CD4-positive, alpha-beta T cell (primary cell): Measurements from ENCODE around the gene IQSEC1. TPM values are rescaled to one million over a fixed set of nuclear protein-coding genes. Genes with fewer than 3 reads are reported as not detected.

Experiments used
- ATAC-seq: fragments of 200-7000 bp; cut with Tn5 transposase; one replicate; pipeline ENCODE4 v1.10.0; 2022; ENCODE audit warnings: mild to moderate bottlenecking; ENCODE audit not compliant: poor library complexity
- CTCF ChIA-PET: fragments of 350-600 bp; sonication (Branson Sonifier 250); formaldehyde crosslinking; loops from one replicate; lab custom pipeline; 2021; ENCODE audit warnings: antibody characterized with exemption, inconsistent platforms; lab: Charles Lee
- POLR2A ChIA-PET: fragments of 350-600 bp; sonication (Branson Sonifier 250); formaldehyde crosslinking; loops from one replicate; lab custom pipeline; 2021; ENCODE audit warnings: antibody characterized with exemption, inconsistent platforms; lab: Charles Lee
- DNase-seq, 14 experiments: peaks; one replicate each; pipeline ENCODE4 v3.0.0-alpha.2; 2013 to 2020; ENCODE audit warnings: mixed read lengths in 2 of 14
- H3K27ac ChIP-seq, 2 donors: one replicate each; pipeline versions ENCODE4 v1.5.1 to v1.7.0; 2013; ENCODE audit warnings: low read length in 2 of 2, low read depth in 1 of 2, mild to moderate bottlenecking in 1 of 2
- H3K27me3 ChIP-seq, 2 experiments: 1 replicate in 1 of 2; 2 replicates in 1 of 2; pipeline versions ENCODE4 v1.6.1 to v1.7.0; 2013; ENCODE audit warnings: low read length in 2 of 2, control low read depth in 1 of 2, mild to moderate bottlenecking in 1 of 2, moderate library complexity in 1 of 2; ENCODE audit not compliant: insufficient read depth in 2 of 2, control insufficient read depth in 1 of 2
- H3K36me3 ChIP-seq: one replicate; pipeline ENCODE4 v1.6.1; 2013; ENCODE audit warnings: low read length, control low read depth; ENCODE audit not compliant: insufficient read depth
- H3K4me1 ChIP-seq: one replicate; pipeline ENCODE4 v1.6.1; 2013; ENCODE audit warnings: low read length, control low read depth; ENCODE audit not compliant: insufficient read depth
- H3K4me3 ChIP-seq: one replicate; pipeline ENCODE4 v1.5.1; 2013; ENCODE audit warnings: mild to moderate bottlenecking, low read length, moderate library complexity
- H3K9me3 ChIP-seq, 2 experiments: 1 replicate in 1 of 2; 2 replicates in 1 of 2; pipeline versions ENCODE4 v1.6.1 to v1.7.0; 2013; ENCODE audit warnings: low read length in 2 of 2, mild to moderate bottlenecking in 2 of 2, control low read depth in 1 of 2, moderate library complexity in 1 of 2; ENCODE audit not compliant: control insufficient read depth in 1 of 2, insufficient read depth in 1 of 2
- H3K27ac Mint-ChIP-seq: one replicate; pipeline ENCODE4 v1.8.0; 2020; ENCODE audit warnings: mixed read lengths
- H3K27me3 Mint-ChIP-seq: one replicate; pipeline ENCODE4 v1.8.0; 2021; ENCODE audit warnings: mixed read lengths
- H3K36me3 Mint-ChIP-seq: one replicate; pipeline ENCODE4 v1.8.0; 2021; ENCODE audit warnings: low read depth, mixed read lengths
- H3K4me1 Mint-ChIP-seq: one replicate; pipeline ENCODE4 v1.8.0; 2021; ENCODE audit warnings: low read depth, mixed read lengths
- H3K4me3 Mint-ChIP-seq: one replicate; pipeline ENCODE4 v1.8.0; 2020; ENCODE audit warnings: mild to moderate bottlenecking, mixed read lengths
- H3K9me3 Mint-ChIP-seq: one replicate; pipeline ENCODE4 v1.8.0; 2020; ENCODE audit warnings: mixed read lengths
- intact Hi-C, 2 experiments: fragments of 100-400 bp; cut with DNase I in 1 of 2; cut with micrococcal nuclease in 1 of 2; formaldehyde crosslinking; loops; one replicate each; pipeline versions ENCODE4 v1.15.1 to v1.9.0; 2023 to 2025; cut with DNase I, micrococcal nuclease
- total RNA-seq, 174 experiments: library from RNA in 2 of 174; stranded (reverse) in 2 of 174; gene quantifications; one replicate each; pipeline ENCODE4 v1.2.3 and lab custom pipeline; 2021 to 2026
- TF ChIP-seq, protein P1 (sequence below): fragments of 200-600 bp; IDR thresholded peaks from one replicate; pipeline ENCODE4 v1.8.0; 2022; ENCODE audit warnings: antibody characterized with exemption, mild to moderate bottlenecking

Gene IQSEC1
- total RNA-seq, 2 experiments from 2014 or later: 102 to 108 TPM

DNA sequence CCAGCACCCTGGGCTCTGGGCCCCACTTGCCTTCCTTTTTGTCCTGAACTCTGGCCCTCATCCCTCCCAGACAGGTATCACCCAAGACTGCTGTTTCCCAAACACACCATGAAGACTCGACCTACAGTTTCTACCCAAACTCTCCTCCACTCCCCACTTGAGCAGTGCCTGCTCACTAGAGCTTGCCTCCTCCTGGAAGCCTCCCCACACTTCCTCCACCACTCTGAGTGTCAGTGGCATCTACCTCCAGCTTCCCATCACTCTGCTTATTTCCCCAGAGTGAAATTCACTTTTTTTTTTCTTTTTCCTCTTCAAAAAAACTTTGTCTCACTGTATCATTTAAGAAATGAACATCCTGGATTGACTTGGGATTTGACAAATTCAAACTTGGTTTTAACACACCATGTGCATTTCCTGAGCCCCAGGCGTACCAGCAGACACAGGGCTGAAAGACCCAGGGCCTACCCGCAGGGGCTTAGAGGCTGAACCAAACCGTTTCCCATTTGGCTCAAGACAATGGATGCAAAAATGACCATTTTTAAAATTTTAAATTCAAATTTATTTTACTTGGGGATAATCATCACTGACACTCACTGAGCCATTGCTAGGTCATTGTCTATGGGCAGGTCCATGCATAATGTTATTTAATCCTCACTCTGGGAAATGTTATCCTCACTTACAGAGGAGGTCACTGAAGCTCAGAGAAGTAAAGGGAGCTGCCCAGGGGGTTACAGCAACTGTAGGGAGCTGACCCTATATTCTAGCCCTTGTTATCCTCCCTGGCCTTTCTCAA, 62.3 kb downstream of the IQSEC1 start:
- Mint-ChIP-seq H3K4me1 (peaks cover 91% of the 10 kb centered on the region), H3K36me3 (peaks cover 46% of the 10 kb centered on the region)
- intact Hi-C loops: loop anchor here (1.0 to 10.0 kb wide), 5 partner anchors 9 to 474 kb away; partner anchors contain the start of gene HDAC11 (in 1 of the 2)

DNA sequence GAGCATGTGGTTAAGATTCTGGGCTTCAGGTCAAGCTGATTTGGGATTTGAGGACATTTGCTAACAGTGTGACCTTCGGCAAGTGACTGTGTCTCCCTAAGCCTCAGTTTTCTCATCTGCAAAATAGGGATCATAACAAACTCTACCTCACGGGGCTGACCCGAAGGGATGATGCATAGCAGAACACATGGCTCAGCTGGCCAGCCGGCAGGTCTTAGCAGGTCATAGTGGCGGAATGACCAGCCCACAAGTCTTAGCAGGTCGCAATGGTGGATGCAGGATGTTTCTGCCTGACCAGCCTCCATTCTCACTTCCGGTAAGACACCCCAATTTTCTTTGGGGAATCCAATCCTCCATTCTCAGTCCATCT, 63.3 kb downstream of the IQSEC1 start:
- H3K4me3 ChIP-seq: peak overlapping the region; percentile 17
- Mint-ChIP-seq H3K27ac (peak overlapping the region; percentile 98), H3K36me3 (peaks cover 52% of the 10 kb centered on the region), H3K9me3 (no peaks in the 10 kb centered on the region), H3K4me1 (peaks cover 96% of the 10 kb centered on the region), H3K4me3 (peak overlapping the region; percentile 81), H3K27me3 (no peaks in the 10 kb centered on the region)
- TF ChIP-seq, protein P1, sequence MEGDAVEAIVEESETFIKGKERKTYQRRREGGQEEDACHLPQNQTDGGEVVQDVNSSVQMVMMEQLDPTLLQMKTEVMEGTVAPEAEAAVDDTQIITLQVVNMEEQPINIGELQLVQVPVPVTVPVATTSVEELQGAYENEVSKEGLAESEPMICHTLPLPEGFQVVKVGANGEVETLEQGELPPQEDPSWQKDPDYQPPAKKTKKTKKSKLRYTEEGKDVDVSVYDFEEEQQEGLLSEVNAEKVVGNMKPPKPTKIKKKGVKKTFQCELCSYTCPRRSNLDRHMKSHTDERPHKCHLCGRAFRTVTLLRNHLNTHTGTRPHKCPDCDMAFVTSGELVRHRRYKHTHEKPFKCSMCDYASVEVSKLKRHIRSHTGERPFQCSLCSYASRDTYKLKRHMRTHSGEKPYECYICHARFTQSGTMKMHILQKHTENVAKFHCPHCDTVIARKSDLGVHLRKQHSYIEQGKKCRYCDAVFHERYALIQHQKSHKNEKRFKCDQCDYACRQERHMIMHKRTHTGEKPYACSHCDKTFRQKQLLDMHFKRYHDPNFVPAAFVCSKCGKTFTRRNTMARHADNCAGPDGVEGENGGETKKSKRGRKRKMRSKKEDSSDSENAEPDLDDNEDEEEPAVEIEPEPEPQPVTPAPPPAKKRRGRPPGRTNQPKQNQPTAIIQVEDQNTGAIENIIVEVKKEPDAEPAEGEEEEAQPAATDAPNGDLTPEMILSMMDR: no peak
- CTCF ChIA-PET: interaction anchor here (1.7 to 8.2 kb wide), 2 partner anchors 15 to 26 kb away, joined by 3 to 59 read pairs; no protein-coding TSS in a partner anchor
- no peak for ATAC-seq
- H3K27ac ChIP-seq: peak overlapping the region; percentile 87 to 99
- peak in 1 of 14 experiments; percentile 3 for DNase-seq
- no peaks in the 10 kb centered on the region for H3K9me3 ChIP-seq
- POLR2A ChIA-PET: interaction anchor here (0.6 to 5.1 kb wide), 6 partner anchors 10 to 346 kb away, joined by 3 to 28 read pairs (median 3); partner anchors contain the start of genes RAF1 and RPL32
- intact Hi-C loops: loop anchor here (2.0 to 10.0 kb wide), 5 partner anchors 15 to 525 kb away; partner anchors contain the start of genes HDAC11 (in 1 of the 2) and TSEN2 (in 1 of the 2)
- peaks cover 37% of the 10 kb centered on the region for H3K36me3 ChIP-seq
- H3K4me1 ChIP-seq: peaks cover 100% of the 10 kb centered on the region
- H3K27me3 ChIP-seq: no peaks in the 10 kb centered on the region

More for the DNA sequence above, 62.3 kb downstream of the IQSEC1 start:
- CTCF ChIA-PET: interaction anchor here (0.6 to 8.2 kb wide), 5 partner anchors 16 to 418 kb away, joined by 3 to 59 read pairs (median 3); no protein-coding TSS in a partner anchor
- H3K36me3 ChIP-seq: peaks cover 32% of the 10 kb centered on the region
- peak overlapping the region; percentile 84 for H3K4me3 Mint-ChIP-seq
- no peaks in the 10 kb centered on the region for H3K27me3 Mint-ChIP-seq
- no peak for ATAC-seq
- peaks cover 100% of the 10 kb centered on the region for H3K4me1 ChIP-seq
- H3K27ac Mint-ChIP-seq: peak overlapping the region; percentile 98
- POLR2A ChIA-PET: interaction anchor here (0.6 to 5.1 kb wide), 15 partner anchors 11 to 1168 kb away, joined by 3 to 28 read pairs (median 3); partner anchors contain the start of genes LSM3, RAF1, RPL32 and XPC
- H3K27me3 ChIP-seq: no peaks in the 10 kb centered on the region
- H3K27ac ChIP-seq: peak overlapping the region; percentile 87 to 99
- H3K4me3 ChIP-seq: no peak overlapping the region
- TF ChIP-seq, protein P1: no peak
- no peaks in the 10 kb centered on the region for H3K9me3 ChIP-seq
- DNase-seq: peak in 1 of 14 experiments; percentile 2
- no peaks in the 10 kb centered on the region for H3K9me3 Mint-ChIP-seq

DNA sequence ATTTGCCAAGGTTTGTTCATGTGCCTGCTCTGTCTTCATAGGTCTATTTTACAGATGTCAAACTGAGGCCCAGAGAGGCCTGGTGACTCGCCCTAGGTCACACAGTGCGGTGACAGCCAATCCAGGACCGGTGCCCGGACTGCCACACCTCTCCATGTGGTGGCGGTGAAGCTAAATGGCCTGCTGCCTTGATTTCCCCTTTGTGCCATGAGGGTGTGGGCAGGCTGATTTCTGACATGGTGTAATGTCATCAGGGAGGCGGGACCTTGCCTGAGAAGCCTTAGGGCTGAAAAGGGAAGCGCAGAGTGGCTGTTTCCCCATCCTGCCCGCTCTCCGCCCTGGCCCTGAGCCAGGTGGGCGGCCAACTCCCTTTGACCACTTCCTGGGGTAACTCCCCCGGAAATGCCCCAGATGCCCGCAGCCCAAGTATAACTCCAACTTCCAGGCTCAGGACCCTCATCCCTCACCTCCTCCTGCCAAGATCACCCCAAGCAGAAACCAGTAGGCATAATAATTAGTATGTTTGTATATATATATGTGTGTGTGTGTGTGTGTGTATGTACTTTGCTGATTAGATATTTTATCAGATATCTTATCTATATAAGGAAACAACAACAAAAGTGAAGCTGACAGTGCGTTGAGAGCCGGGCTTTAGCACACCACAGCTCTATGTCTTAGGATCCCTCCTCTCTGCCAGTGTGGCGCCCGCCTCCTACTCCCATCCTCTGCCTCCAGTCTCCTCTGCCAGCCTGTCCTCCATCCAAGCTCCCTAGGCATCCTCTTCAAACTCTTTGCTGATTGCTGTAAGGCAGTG, 63.9 kb downstream of the IQSEC1 start:
- TF ChIP-seq, protein P1: no peak
- peaks cover 97% of the 10 kb centered on the region for H3K4me1 Mint-ChIP-seq
- H3K36me3 Mint-ChIP-seq: peaks cover 56% of the 10 kb centered on the region
- Histone ChIP-seq H3K9me3 (no peaks in the 10 kb centered on the region), H3K27ac (peak overlapping the region; percentile 87 to 99), H3K27me3 (no peaks in the 10 kb centered on the region), H3K4me3 (peak overlapping the region; percentile 17), H3K36me3 (peaks cover 41% of the 10 kb centered on the region), H3K4me1 (peaks cover 99% of the 10 kb centered on the region)
- H3K27me3 Mint-ChIP-seq: no peaks in the 10 kb centered on the region
- H3K27ac Mint-ChIP-seq: peak overlapping the region; percentile 98
- ATAC-seq (no peak), DNase-seq (peak in 12 of 14 experiments; percentile 32 to 90 (median 50))
- H3K4me3 Mint-ChIP-seq: peak overlapping the region; percentile 81
- ChIA-PET POLR2A (interaction anchor here (0.6 to 5.1 kb wide), 4 partner anchors 10 to 168 kb away, joined by 3 to 28 read pairs (median 3); partner anchors contain the start of gene RPL32), CTCF (interaction anchor here (1.7 to 8.2 kb wide), 2 partner anchors 15 to 25 kb away, joined by 3 to 59 read pairs; no protein-coding TSS in a partner anchor)
- intact Hi-C loops: loop anchor here in 1 of 2 experiments (10.0 kb wide), 1 partner anchor 525 kb away; the partner anchor contains the start of gene TSEN2
- no peaks in the 10 kb centered on the region for H3K9me3 Mint-ChIP-seq
